Thyroid gland (tissue), 4 donors: ENCODE measurements around the gene ZC3H8.

Source experiments
- POLR2A ChIP-seq, 2 donors: fragments of 450-650 bp; IDR thresholded peaks; one replicate each; pipeline ENCODE4 v1.6.1; 2017; ENCODE audit warnings: antibody characterized with exemption in 2 of 2, mild to moderate bottlenecking in 2 of 2, moderate library complexity in 1 of 2
- TF ChIP-seq, protein P1 (sequence below), 6 experiments: fragments of 200-600 bp in 3 of 6; fragments of 450-650 bp in 3 of 6; sonication (generic) in 3 of 6; IDR thresholded peaks; one replicate each; pipeline ENCODE4 v1.5.1; 2016 to 2019; ENCODE audit warnings: antibody characterized with exemption in 6 of 6, mild to moderate bottlenecking in 2 of 6, inconsistent platforms in 1 of 6, moderate library complexity in 1 of 6

DNA sequence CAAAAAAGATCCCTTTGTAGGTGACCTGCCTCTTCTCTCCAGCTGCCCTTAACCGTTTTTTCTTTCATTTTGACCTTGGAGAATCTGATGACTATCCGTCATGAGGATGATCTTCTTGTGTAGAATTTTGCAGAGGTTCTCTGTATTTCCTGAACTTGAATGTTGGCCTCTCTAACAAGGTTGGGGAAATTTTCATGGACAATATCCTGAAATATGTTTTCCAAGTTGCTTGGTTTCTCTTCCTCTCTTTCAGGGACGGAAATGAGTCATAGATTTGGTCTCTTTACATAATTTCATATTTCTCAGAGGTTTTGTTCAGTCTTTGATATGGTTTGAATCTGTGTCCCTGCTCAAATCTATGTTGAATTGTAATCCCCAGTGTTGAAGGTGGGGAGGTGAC is 34.0 kb downstream of the ZC3H8 start:
- TF ChIP-seq POLR2A (IDR thresholded peaks at IDR 0.05), result no peak
- TF ChIP-seq, protein P1, sequence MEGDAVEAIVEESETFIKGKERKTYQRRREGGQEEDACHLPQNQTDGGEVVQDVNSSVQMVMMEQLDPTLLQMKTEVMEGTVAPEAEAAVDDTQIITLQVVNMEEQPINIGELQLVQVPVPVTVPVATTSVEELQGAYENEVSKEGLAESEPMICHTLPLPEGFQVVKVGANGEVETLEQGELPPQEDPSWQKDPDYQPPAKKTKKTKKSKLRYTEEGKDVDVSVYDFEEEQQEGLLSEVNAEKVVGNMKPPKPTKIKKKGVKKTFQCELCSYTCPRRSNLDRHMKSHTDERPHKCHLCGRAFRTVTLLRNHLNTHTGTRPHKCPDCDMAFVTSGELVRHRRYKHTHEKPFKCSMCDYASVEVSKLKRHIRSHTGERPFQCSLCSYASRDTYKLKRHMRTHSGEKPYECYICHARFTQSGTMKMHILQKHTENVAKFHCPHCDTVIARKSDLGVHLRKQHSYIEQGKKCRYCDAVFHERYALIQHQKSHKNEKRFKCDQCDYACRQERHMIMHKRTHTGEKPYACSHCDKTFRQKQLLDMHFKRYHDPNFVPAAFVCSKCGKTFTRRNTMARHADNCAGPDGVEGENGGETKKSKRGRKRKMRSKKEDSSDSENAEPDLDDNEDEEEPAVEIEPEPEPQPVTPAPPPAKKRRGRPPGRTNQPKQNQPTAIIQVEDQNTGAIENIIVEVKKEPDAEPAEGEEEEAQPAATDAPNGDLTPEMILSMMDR (IDR thresholded peaks at IDR 0.05), result no peak
